Right ventricle myocardium superior (tissue), 1 donor: ENCODE data around the gene KAT14. TPM values are rescaled to one million over a fixed set of nuclear protein-coding genes. Genes with fewer than 3 reads are reported as not detected.
"Not testable (repeated sequence)": the region's sequence is repeated elsewhere in the genome, so short reads cannot be mapped to it uniquely, and the experiment has no call there.

ENCODE experiments used
- ATAC-seq: fragments of 200-7000 bp; cut with Tn5 transposase; one replicate; pipeline ENCODE4 v1.9.1; 2020; ENCODE audit warnings: mild to moderate bottlenecking; ENCODE audit not compliant: poor library complexity
- DNase-seq: peaks from one replicate; pipeline ENCODE4 v3.0.0-alpha.2; 2020
- intact Hi-C: fragments of 100-400 bp; cut with DNase I; formaldehyde crosslinking; loops from one replicate; pipeline ENCODE4 v1.11.2; 2022
- total RNA-seq: library from RNA; stranded (reverse); fragmentation: NEBNext Ultra II Directional; extraction: Animal tissue kit (Norgen Biotek cat#: 25700); gene quantifications from one replicate; pipeline ENCODE4 v1.2.1, GENCODE V29; 2021
- donor health status: DM: no; HTN: yes; CAD: no; lungs with severe emphysema.

Gene KAT14
- total RNA-seq, 1 donor from 2014 or later, result 11.6 TPM

- ATAC-seq, result no peak
These were observed 2.2 kb downstream of the KAT14 start for GRCh38 chr20:18139832-18140231.

GRCh38 chr20:18144541-18145099 lies 7.0 kb downstream of the KAT14 start:
- ATAC-seq, result no peak
- DNase-seq, result no peak
- intact Hi-C loops, result no loop called here

More at GRCh38 chr20:18139832-18140231, 2.2 kb downstream of the KAT14 start:
- DNase-seq, result no peak
- intact Hi-C loops, result loop anchor here (10.0 kb wide), 1 partner anchor 145 kb away; the partner anchor contains the start of gene ZNF133

GRCh38 chr20:18154342-18154741 lies 16.7 kb downstream of the KAT14 start:
- ATAC-seq, result no peak
- intact Hi-C loops, result no loop called here
- DNase-seq, result no peak

GRCh38 chr20:18156045-18156444 lies 18.4 kb downstream of the KAT14 start:
- intact Hi-C loops, result no loop called here
- ATAC-seq (no peak), DNase-seq (no peak)

GRCh38 chr20:18164356-18164755 lies 26.7 kb downstream of the KAT14 start:
- intact Hi-C loops, result no loop called here
- ATAC-seq, result no peak

GRCh38 chr20:18165553-18165952 lies 27.9 kb downstream of the KAT14 start:
- intact Hi-C loops, result no loop called here
- ATAC-seq (no peak), DNase-seq (no peak)

More at GRCh38 chr20:18164356-18164755, 26.7 kb downstream of the KAT14 start:
- DNase-seq, result no peak

GRCh38 chr20:18166241-18166881 lies 28.7 kb downstream of the KAT14 start:
- intact Hi-C loops, result no loop called here
- DNase-seq, result no peak
- ATAC-seq, result no peak

- ATAC-seq, result no peak
- intact Hi-C loops, result no loop called here
- DNase-seq, result no peak
These were observed 29.3 kb downstream of the KAT14 start for GRCh38 chr20:18166950-18167349.

GRCh38 chr20:18172379-18172778 lies 34.7 kb downstream of the KAT14 start:
- ATAC-seq (no peak), DNase-seq (no peak)
- intact Hi-C loops, result no loop called here

GRCh38 chr20:18174906-18175683 lies 37.4 kb downstream of the KAT14 start:
- intact Hi-C loops, result no loop called here
- no peak for ATAC-seq
- no peak for DNase-seq

GRCh38 chr20:18176318-18176785 lies 38.7 kb downstream of the KAT14 start:
- intact Hi-C loops, result no loop called here
- DNase-seq (no peak), ATAC-seq (no peak)

- ATAC-seq, intact Hi-C loops, DNase-seq: not testable (repeated sequence)
These were observed 42.7 kb downstream of the KAT14 start for GRCh38 chr20:18180366-18180765.

- intact Hi-C loops, result no loop called here
These were observed 43.2 kb downstream of the KAT14 start for GRCh38 chr20:18180815-18181214.

GRCh38 chr20:18187020-18187419 lies 49.4 kb downstream of the KAT14 start:
- no peak for ATAC-seq
- intact Hi-C loops, result no loop called here
- no peak for DNase-seq

More at GRCh38 chr20:18180815-18181214, 43.2 kb downstream of the KAT14 start:
- ATAC-seq (no peak), DNase-seq (no peak)

GRCh38 chr20:18188434-18188833 lies 50.8 kb downstream of the KAT14 start:
- intact Hi-C loops, result no loop called here
- peak; percentile 53 for ATAC-seq
- DNase-seq, result no peak

- no peak for DNase-seq
- ATAC-seq, result no peak
- intact Hi-C loops, result no loop called here
These were observed 52.9 kb downstream of the KAT14 start for GRCh38 chr20:18190338-18191233.

GRCh38 chr20:18191306-18191705 lies 53.6 kb downstream of the KAT14 start:
- no peak for ATAC-seq
- DNase-seq, result no peak
- intact Hi-C loops, result no loop called here

GRCh38 chr20:18194461-18194860 lies 56.8 kb downstream of the KAT14 start:
- intact Hi-C loops, ATAC-seq, DNase-seq: not testable (repeated sequence)

- DNase-seq (no peak), ATAC-seq (no peak)
- intact Hi-C loops, result no loop called here
These were observed 58.3 kb downstream of the KAT14 start for GRCh38 chr20:18195931-18196330.
